GM12891 (cell line): ENCODE data around the gene KIR2DL1.
"Not testable (repeated sequence)": the region's sequence is repeated elsewhere in the genome, so short reads cannot be mapped to it uniquely, and the experiment has no call there.

Source experiments
- POLR2AphosphoS5 ChIP-seq: IDR thresholded peaks from 2 replicates; pipeline ENCODE4 v1.6.1; 2011; ENCODE audit warnings: low read depth, low read length, control low read depth
- POU2F2 ChIP-seq: IDR thresholded peaks from 2 replicates; pipeline ENCODE4 v1.6.1; 2011; ENCODE audit warnings: low read depth, mild to moderate bottlenecking, control low read depth, low read length, moderate library complexity
- SPI1 ChIP-seq: IDR thresholded peaks from 2 replicates; pipeline ENCODE4 v1.6.1; 2011; ENCODE audit warnings: low read depth, low read length, control low read depth
- TAF1 ChIP-seq: IDR thresholded peaks from 2 replicates; pipeline ENCODE4 v1.6.1; 2011; ENCODE audit warnings: low read depth, low read length, control low read depth

DNA sequence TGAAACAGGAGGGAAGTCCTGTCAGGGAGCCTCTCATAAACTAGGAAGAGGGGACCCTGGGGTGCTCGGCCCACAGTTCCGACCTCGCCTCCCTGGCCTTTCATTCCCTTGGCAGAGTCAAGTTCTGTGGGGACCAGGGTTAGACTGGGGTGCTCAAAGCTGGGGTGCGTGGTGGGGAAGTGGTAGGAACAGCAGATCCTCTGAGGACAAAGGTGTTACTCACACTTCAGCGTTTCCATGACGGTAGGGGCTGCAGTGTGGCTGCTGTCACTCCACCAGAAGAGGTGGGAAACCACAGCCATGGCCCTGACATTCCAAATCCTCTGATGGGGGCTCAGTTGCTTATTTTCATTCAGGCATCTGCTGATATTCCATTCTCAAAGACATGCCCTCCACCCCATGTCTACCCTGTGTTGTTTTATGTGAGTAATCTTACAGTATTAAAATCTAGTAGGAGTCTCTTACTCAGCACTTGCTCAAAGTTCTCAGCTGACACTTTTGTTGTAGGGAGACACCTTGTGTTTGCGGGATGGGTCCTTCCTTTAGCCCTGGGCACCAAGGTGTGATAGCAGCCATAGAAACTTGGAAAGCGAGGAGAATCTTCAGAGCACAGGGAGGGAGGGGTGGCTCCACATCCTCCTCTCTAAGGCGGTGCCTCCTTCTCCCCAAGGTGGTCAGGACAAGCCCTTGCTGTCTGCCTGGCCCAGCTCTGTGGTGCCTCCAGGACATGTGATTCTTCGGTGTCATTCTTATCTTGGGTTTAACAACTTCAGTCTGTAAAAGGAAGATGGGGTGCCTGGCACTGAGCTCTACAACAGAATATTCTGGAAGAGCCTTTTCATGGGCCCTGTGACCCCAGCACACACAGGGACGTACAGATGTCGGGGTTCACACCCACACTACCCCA lies 13.1 kb upstream of the KIR2DL1 start:
- not testable (repeated sequence) for TF ChIP-seq POLR2AphosphoS5, TAF1, SPI1, POU2F2
